Peyer's patch (tissue), 4 donors: Measurements from ENCODE around the gene RCHY1. TPM values are rescaled to one million over a fixed set of nuclear protein-coding genes. Genes with fewer than 3 reads are reported as not detected.

Experiments
- DNase-seq, 3 donors: peaks; one replicate each; pipeline ENCODE4 v3.0.0-alpha.2; 2017 to 2019
- H3K27ac ChIP-seq, 4 donors: fragments of 200-600 bp; sonication (generic); one replicate each; pipeline ENCODE4 v1.5.1; 2016 to 2019
- H3K27me3 ChIP-seq, 2 donors: fragments of 200-600 bp; sonication (generic); one replicate each; pipeline ENCODE4 v1.5.1; 2019
- H3K36me3 ChIP-seq, 3 donors: fragments of 200-600 bp; sonication (generic); one replicate each; pipeline ENCODE4 v1.5.1; 2016 to 2019
- H3K4me1 ChIP-seq, 4 donors: fragments of 200-600 bp; sonication (generic); one replicate each; pipeline ENCODE4 v1.5.1; 2016 to 2019
- H3K4me3 ChIP-seq, 4 donors: fragments of 200-600 bp; sonication (generic); 1 replicate in 3 of 4; 2 replicates in 1 of 4; pipeline ENCODE4 v1.5.1; 2016 to 2019; ENCODE audit warnings: mild to moderate bottlenecking in 1 of 4
- H3K9me3 ChIP-seq, 4 donors: fragments of 200-600 bp; sonication (generic); one replicate each; pipeline ENCODE4 v1.5.1; 2016 to 2019; ENCODE audit warnings: mild to moderate bottlenecking in 1 of 4
- CTCF ChIP-seq, 6 experiments: fragments of 450-650 bp in 4 of 6; fragments of 200-600 bp in 2 of 6; sonication (generic) in 1 of 6; IDR thresholded peaks; one replicate each; pipeline ENCODE4 v1.5.1; 2017 to 2019; ENCODE audit warnings: antibody characterized with exemption in 6 of 6, mild to moderate bottlenecking in 3 of 6, moderate library complexity in 1 of 6
- POLR2A ChIP-seq, 2 donors: fragments of 450-650 bp; IDR thresholded peaks; one replicate each; pipeline ENCODE4 v1.5.1; 2017; ENCODE audit warnings: antibody characterized with exemption in 2 of 2, mild to moderate bottlenecking in 2 of 2, moderate library complexity in 2 of 2
- total RNA-seq, 4 donors: library from RNA; depleted of rRNA; stranded (reverse); fragments of >200 nt; gene quantifications; one replicate each; pipeline ENCODE4 v1.1.0, GENCODE V29; 2016

The RCHY1 gene
- total RNA-seq, 4 donors from 2014 or later, result 10.5 to 35.5 (median 20.0) TPM

DNA sequence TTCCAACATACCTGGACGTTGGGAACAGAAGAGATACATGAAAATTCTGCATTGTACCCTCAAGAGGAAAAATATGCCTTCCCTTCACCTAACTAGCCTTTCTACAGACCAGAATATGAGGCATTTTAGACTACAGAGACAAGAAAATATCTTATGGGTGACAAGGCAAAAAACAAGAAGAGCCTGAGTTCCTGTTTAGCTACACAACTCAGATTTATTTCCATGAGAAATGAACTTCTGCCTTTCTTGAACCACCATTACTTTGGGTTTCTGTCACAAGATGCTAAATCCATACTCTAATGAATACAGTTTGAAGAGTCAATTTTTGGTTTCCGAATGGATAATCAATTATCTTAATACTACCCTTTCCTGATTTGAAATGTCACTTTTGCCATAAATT is 18.7 kb downstream of the RCHY1 start:
- no peak overlapping the region for H3K27ac ChIP-seq
- no peaks in the 10 kb centered on the region for H3K9me3 ChIP-seq
- TF ChIP-seq POLR2A (IDR thresholded peaks at IDR 0.05), result no peak
- TF ChIP-seq CTCF (IDR thresholded peaks at IDR 0.05), result no peak
- peaks cover 0 to 29% (median 0%) of the 10 kb centered on the region in 3 donors for H3K36me3 ChIP-seq
- H3K4me3 ChIP-seq, result no peak overlapping the region
- DNase-seq, result no peak
- no peaks in the 10 kb centered on the region for H3K4me1 ChIP-seq
- H3K27me3 ChIP-seq, result no peaks in the 10 kb centered on the region

GRCh38 chr4:75494563-75494962 is 19.6 kb downstream of the RCHY1 start:
- TF ChIP-seq POLR2A (IDR thresholded peaks at IDR 0.05) (no peak), CTCF (IDR thresholded peaks at IDR 0.05) (no peak)
- Histone ChIP-seq H3K36me3 (peaks cover 0 to 31% (median 0%) of the 10 kb centered on the region in 3 donors), H3K27me3 (no peaks in the 10 kb centered on the region), H3K4me1 (no peaks in the 10 kb centered on the region), H3K27ac (no peak overlapping the region), H3K4me3 (no peak overlapping the region), H3K9me3 (no peaks in the 10 kb centered on the region)
- no peak for DNase-seq

- Histone ChIP-seq H3K36me3 (peaks cover 0 to 52% (median 0%) of the 10 kb centered on the region in 3 donors), H3K4me3 (no peak overlapping the region), H3K27me3 (no peaks in the 10 kb centered on the region), H3K4me1 (no peaks in the 10 kb centered on the region), H3K9me3 (no peaks in the 10 kb centered on the region), H3K27ac (no peak overlapping the region)
- TF ChIP-seq POLR2A (IDR thresholded peaks at IDR 0.05) (no peak), CTCF (IDR thresholded peaks at IDR 0.05) (peak in 2 of 6 experiments; percentile 18 to 20)
- no peak for DNase-seq
These were observed 24.0 kb downstream of the RCHY1 start for GRCh38 chr4:75490155-75490554.

DNA sequence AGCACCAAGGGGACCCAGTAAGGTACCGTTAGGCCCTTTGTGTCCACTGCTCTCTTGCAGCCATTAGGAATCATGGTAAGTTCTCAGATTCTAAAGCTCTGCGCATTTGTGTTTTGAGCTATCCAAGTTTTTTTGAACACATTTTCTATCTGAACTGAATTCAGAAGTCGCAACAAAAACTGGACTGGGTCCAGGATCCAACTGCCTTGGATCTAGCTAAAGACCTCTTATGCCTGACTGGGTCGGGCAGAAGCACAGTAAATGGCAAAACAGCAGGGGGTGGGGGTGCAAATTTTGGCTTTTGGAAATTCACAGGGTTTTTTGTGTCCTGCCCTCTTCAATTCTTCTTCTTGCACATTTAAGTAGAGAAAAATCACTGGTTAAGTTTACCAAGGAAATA is 30.0 kb downstream of the RCHY1 start:
- Histone ChIP-seq H3K36me3 (peaks cover 0 to 71% (median 0%) of the 10 kb centered on the region in 3 donors), H3K27ac (no peak overlapping the region), H3K27me3 (no peaks in the 10 kb centered on the region), H3K4me1 (no peaks in the 10 kb centered on the region), H3K9me3 (no peaks in the 10 kb centered on the region), H3K4me3 (no peak overlapping the region)
- DNase-seq, result no peak
- no peak for TF ChIP-seq CTCF (IDR thresholded peaks at IDR 0.05)
- TF ChIP-seq POLR2A (IDR thresholded peaks at IDR 0.05), result no peak

DNA sequence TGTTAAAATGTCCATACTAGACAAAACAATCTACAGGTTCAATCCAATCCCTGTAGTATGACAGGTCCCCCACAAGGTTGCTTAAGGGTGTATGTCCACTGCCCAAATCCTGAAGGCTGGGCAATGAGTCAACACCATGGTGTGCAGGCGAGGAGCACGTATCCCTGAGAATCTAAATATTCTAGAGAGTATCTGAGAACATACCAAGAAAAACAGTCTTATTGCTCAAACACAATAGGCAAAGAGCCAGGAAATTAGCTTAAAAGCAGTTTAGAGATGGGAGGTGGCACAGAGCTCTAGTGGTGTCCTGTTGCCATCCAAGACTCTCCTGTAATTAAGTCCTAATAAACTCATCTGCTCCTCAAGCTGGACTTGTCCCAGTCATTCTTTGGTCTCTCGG is 37.0 kb downstream of the RCHY1 start:
- no peak overlapping the region for H3K4me3 ChIP-seq
- no peaks in the 10 kb centered on the region for H3K4me1 ChIP-seq
- H3K27me3 ChIP-seq, result no peaks in the 10 kb centered on the region
- no peak overlapping the region for H3K27ac ChIP-seq
- peaks cover 0 to 40% (median 0%) of the 10 kb centered on the region in 3 donors for H3K36me3 ChIP-seq
- H3K9me3 ChIP-seq, result no peaks in the 10 kb centered on the region
- no peak for DNase-seq
- TF ChIP-seq CTCF (IDR thresholded peaks at IDR 0.05) (no peak), POLR2A (IDR thresholded peaks at IDR 0.05) (no peak)

GRCh38 chr4:75470738-75471137 is 43.5 kb downstream of the RCHY1 start:
- no peak overlapping the region for H3K27ac ChIP-seq
- H3K4me1 ChIP-seq, result no peaks in the 10 kb centered on the region
- H3K36me3 ChIP-seq, result no peaks in the 10 kb centered on the region
- no peak for DNase-seq
- H3K4me3 ChIP-seq, result no peak overlapping the region
- no peaks in the 10 kb centered on the region for H3K9me3 ChIP-seq
- H3K27me3 ChIP-seq, result no peaks in the 10 kb centered on the region
- TF ChIP-seq POLR2A (IDR thresholded peaks at IDR 0.05), result no peak
- no peak for TF ChIP-seq CTCF (IDR thresholded peaks at IDR 0.05)
